ENCODE measurements around the gene ALPP. TPM values are rescaled to one million over a fixed set of nuclear protein-coding genes. Genes with fewer than 3 reads are reported as not detected.
"Not testable (repeated sequence)": the region's sequence is repeated elsewhere in the genome, so short reads cannot be mapped to it uniquely, and the experiment has no call there.

Gene ALPP
- total and polyA plus RNA-seq, 3 donors from 2014 or later = 0.25 to 0.87 TPM; not detected in 1

DNA sequence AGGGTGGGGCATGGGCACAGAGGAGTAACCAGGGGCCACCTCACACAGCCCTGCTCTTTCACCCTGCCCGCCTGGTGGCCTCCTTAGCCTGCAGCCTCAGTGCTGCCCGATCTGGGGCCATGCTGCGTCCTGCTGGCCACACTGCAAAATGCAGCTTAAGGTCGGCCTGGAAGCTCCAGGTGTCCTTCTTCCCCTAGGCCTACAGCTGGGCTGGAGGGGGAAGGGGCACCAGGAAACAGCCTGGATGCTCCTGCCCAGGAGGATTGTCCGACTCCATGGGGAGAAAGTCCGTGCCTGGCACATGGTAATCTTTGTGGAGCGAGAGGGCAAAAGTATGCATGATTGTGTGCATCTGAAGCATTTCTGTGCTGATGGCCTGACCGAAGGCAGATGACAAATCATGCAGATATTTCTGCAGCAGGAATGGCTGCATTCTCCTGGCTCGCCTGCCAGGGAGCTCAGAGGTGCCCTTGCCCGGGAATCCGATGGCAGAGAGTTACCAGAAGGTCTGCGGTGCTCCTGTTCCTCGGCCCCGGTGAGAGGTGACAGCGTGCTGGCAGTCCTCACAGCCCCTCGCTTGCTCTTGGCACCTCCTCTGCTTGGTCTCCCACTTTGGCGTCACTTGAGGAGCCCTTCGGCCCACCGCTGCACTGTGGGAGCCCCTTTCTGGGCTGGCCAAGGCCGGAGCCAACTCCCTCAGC is 12.8 kb upstream of the ALPP start:
- DNase-seq = no peak
- H3K4me3 ChIP-seq = peak overlapping the region in 1 of 2 donors; percentile 13
- H3K9me3 ChIP-seq = no peaks in the 10 kb centered on the region
- intact Hi-C loops (cut with DNase I; ENCODE audit: low total_unique reads) = no loop called here
- no peaks in the 10 kb centered on the region for H3K36me3 ChIP-seq (ENCODE audit: low read depth, missing control alignments)
- H3K4me1 ChIP-seq = peaks cover 7% of the 10 kb centered on the region
- WGBS, 2 donors = 64 to 66% methylated on average over 15 to 19 of the region's 20 CpGs
- no peak overlapping the region for H3K27ac ChIP-seq
- H3K27me3 ChIP-seq = no peaks in the 10 kb centered on the region
- peak in 2 of 3 experiments; percentile 39 to 53 for TF ChIP-seq CTCF (IDR thresholded peaks at IDR 0.05)
- no peak for TF ChIP-seq POLR2A (IDR thresholded peaks at IDR 0.05)

DNA sequence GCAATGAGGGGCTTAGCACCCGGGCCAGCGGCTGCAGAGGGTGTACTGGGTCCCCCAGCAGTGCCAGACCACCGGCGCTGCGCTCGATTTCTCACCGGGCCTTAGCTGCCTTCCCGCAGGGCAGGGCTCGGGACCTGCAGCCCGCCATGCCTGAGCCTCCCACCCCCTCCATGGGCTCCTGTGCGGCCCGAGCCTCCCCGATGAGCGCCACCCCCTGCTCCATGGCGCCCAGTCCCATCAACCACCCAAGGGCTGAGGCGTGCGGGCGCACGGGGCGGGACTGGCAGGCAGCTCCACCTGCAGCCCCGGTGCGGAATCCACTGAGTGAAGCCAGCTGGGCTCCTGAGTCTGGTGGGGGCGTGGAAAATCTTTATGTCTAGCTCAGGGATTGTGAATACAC is 12.1 kb upstream of the ALPP start:
- H3K9me3 ChIP-seq; intact Hi-C loops (cut with DNase I; ENCODE audit: low total_unique reads); DNase-seq; H3K27ac ChIP-seq; H3K4me1 ChIP-seq; H3K27me3 ChIP-seq; H3K36me3 ChIP-seq (ENCODE audit: low read depth, missing control alignments): not testable (repeated sequence)
- WGBS, 2 donors = 89% methylated on average over 23 of the region's 23 CpGs; no CpG with 5 or more reads in 1 of the 2 donors
- H3K4me3 ChIP-seq = peak overlapping the region in 1 of 2 donors; percentile 13

DNA sequence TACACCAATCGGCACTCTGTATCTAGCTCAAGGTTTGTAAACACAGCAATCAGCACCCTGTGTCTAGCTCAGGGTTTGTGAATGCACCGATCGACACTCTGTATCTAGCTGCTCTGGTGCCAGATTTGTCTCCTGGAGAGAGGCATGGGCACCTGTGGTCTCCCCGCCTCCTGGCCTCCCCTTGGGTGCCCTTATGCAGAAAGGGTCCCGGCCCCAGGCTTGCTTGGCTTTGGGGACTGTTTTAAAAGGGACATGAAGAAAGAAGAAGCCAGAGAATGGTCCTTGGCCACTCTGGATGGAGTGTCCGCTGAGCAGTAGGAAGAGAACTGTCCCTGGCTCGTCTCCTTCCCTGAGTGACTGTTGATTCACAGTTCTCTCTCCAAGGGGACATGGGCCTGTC is 11.5 kb upstream of the ALPP start:
- TF ChIP-seq CTCF (IDR thresholded peaks at IDR 0.05) (no peak), POLR2A (IDR thresholded peaks at IDR 0.05) (no peak)
- no peaks in the 10 kb centered on the region for H3K36me3 ChIP-seq (ENCODE audit: low read depth, missing control alignments)
- peaks cover 7% of the 10 kb centered on the region for H3K4me1 ChIP-seq
- no peak overlapping the region for H3K27ac ChIP-seq
- whole genome bisulfite sequencing, 2 donors = 44 to 49% methylated on average over 7 of the region's 7 CpGs
- no peaks in the 10 kb centered on the region for H3K9me3 ChIP-seq
- no peak overlapping the region for H3K4me3 ChIP-seq
- intact Hi-C loops (cut with DNase I; ENCODE audit: low total_unique reads) = no loop called here
- H3K27me3 ChIP-seq = no peaks in the 10 kb centered on the region
- DNase-seq = no peak

GRCh38 chr2:232367591-232368233 is 10.8 kb upstream of the ALPP start:
- no peaks in the 10 kb centered on the region for H3K36me3 ChIP-seq (ENCODE audit: low read depth, missing control alignments)
- no peak overlapping the region for H3K4me3 ChIP-seq
- no peak for TF ChIP-seq CTCF (IDR thresholded peaks at IDR 0.05)
- TF ChIP-seq POLR2A (IDR thresholded peaks at IDR 0.05) = no peak
- WGBS, 2 donors = 84 to 85% methylated on average over 8 to 13 of the region's 13 CpGs
- intact Hi-C loops (cut with DNase I; ENCODE audit: low total_unique reads) = no loop called here
- H3K27ac ChIP-seq = no peak overlapping the region
- no peaks in the 10 kb centered on the region for H3K9me3 ChIP-seq
- H3K27me3 ChIP-seq = no peaks in the 10 kb centered on the region
- DNase-seq = no peak
- H3K4me1 ChIP-seq = peaks cover 7% of the 10 kb centered on the region

GRCh38 chr2:232368311-232368731 is 10.2 kb upstream of the ALPP start:
- intact Hi-C loops (cut with DNase I; ENCODE audit: low total_unique reads) = no loop called here
- no peak for DNase-seq
- no peak overlapping the region for H3K4me3 ChIP-seq
- 93 to 96% methylated on average over 10 to 15 of the region's 15 CpGs for WGBS, 2 donors
- H3K4me1 ChIP-seq = peaks cover 7% of the 10 kb centered on the region
- H3K27me3 ChIP-seq = no peaks in the 10 kb centered on the region
- no peak for TF ChIP-seq CTCF (IDR thresholded peaks at IDR 0.05)
- no peak for TF ChIP-seq POLR2A (IDR thresholded peaks at IDR 0.05)
- H3K36me3 ChIP-seq (ENCODE audit: low read depth, missing control alignments) = no peaks in the 10 kb centered on the region
- H3K27ac ChIP-seq = no peak overlapping the region
- no peaks in the 10 kb centered on the region for H3K9me3 ChIP-seq

Measured in testis (tissue), 3 donors.